Measurements from ENCODE around the gene HDAC2.
"Not testable (repeated sequence)": the region's sequence is repeated elsewhere in the genome, so short reads cannot be mapped to it uniquely, and the experiment has no call there.

HDAC2 gene

DNA sequence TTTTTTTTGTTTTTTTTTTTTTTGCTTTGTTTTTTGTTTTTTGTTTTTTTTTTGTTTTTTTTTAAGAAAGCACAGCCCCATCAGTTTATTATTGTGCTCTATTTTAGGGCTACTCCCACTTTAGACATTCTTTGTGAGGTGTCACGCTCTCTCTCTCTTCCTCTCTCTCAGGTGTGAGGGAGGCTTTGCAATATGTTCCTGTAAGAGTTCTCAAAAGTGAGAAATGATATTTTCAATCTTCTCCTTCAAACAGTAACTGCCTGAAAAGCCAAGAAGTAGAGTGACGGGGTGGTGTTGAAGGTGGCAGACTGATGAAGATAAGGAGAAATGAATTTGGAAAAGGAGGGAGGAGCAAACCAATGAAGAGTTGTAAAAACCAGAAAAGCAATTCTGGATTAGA lies 28.3 kb upstream of the HDAC2 start:
- H3K4me1 ChIP-seq (ENCODE audit: insufficient read depth, low read length), result peaks cover 10% of the 10 kb centered on the region; the same call in 1 of the 2 replicates
- no peaks in the 10 kb centered on the region for H3K9me3 ChIP-seq (ENCODE audit: insufficient read depth, low read depth, low read length)
- H3K4me3 ChIP-seq (ENCODE audit: low read length), result no peak overlapping the region
- no peaks in the 10 kb centered on the region for H3K36me3 ChIP-seq (ENCODE audit: insufficient read depth, low read length)
- H3K9ac ChIP-seq (ENCODE audit: low read depth, low read length), result no peak overlapping the region
- H3K27me3 ChIP-seq (ENCODE audit: insufficient read depth, low read length), result no peaks in the 10 kb centered on the region
- 94% methylated on average over 1 of the region's 2 CpGs for WGBS
- no peak overlapping the region for H3K27ac ChIP-seq (ENCODE audit: low read depth, low read length)

DNA sequence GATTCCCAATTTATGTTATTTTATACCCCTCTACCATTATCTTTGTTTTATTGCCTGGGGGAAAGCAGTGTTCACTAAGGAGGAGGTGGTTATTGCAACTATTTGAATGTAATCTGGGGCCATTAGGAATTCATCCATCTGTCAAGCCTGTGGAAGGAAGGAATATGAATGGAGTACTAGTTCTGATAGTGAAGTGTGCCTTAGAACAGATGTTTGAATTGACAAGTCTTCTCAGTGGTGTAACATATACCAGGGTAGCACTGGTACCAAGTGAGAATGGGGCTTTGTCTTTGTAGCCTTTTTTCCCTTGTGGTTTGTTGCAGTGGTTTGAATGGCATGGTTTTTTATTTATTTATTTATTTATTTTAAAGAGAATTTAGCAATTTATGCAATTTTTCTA lies 27.9 kb upstream of the HDAC2 start:
- no peak overlapping the region for H3K27ac ChIP-seq (ENCODE audit: low read depth, low read length)
- H3K9ac ChIP-seq (ENCODE audit: low read depth, low read length), result no peak overlapping the region
- H3K9me3 ChIP-seq (ENCODE audit: insufficient read depth, low read depth, low read length), result no peaks in the 10 kb centered on the region
- H3K4me3 ChIP-seq (ENCODE audit: low read length), result no peak overlapping the region
- peaks cover 10% of the 10 kb centered on the region; the same call in 1 of the 2 replicates for H3K4me1 ChIP-seq (ENCODE audit: insufficient read depth, low read length)
- H3K36me3 ChIP-seq (ENCODE audit: insufficient read depth, low read length), result no peaks in the 10 kb centered on the region
- H3K27me3 ChIP-seq (ENCODE audit: insufficient read depth, low read length), result no peaks in the 10 kb centered on the region

DNA sequence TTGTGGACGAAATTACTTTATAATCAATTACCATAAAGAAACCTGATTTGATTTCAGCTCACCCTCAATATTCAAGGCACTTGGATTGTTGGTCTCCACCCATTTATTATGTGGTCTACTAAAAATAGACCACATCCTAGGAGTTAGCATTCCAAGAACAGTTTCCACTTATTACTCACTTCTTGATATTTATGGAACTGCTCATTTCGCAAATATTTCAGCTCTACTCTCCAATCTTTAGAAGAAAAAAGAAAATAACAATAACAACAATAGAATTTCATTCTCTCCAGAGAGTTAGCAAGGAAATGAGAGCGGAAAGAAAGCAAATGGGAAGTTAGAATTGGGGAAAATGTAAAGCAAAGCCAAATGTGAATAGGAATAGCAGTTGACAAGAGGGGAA lies 26.2 kb upstream of the HDAC2 start:
- no peaks in the 10 kb centered on the region for H3K9me3 ChIP-seq (ENCODE audit: insufficient read depth, low read depth, low read length)
- H3K4me3 ChIP-seq (ENCODE audit: low read length), result no peak overlapping the region
- no peak overlapping the region for H3K27ac ChIP-seq (ENCODE audit: low read depth, low read length)
- H3K27me3 ChIP-seq (ENCODE audit: insufficient read depth, low read length), result no peaks in the 10 kb centered on the region
- WGBS, result 96% methylated on average over 3 of the region's 3 CpGs
- peaks cover 10% of the 10 kb centered on the region; the same call in 1 of the 2 replicates for H3K4me1 ChIP-seq (ENCODE audit: insufficient read depth, low read length)
- no peak overlapping the region for H3K9ac ChIP-seq (ENCODE audit: low read depth, low read length)
- H3K36me3 ChIP-seq (ENCODE audit: insufficient read depth, low read length), result no peaks in the 10 kb centered on the region

DNA sequence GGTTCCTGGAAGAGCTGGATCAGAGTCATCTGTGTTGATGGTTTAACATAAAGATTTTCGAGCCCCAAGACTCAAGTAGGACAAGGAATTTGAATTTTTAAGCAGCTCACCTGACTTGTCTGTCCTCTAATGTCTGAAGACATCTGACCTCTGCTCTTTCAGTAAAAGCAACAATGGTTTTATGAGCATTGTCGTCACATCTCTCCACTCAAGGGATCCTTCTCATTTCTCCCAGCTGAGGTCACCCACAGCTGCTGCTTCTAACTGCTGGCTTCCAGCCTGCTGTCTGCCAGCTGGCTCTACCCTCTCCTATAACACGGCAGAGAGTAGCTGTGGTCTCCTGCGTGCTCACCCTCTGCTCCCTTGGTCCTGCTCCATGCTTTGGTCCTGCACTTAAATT lies 24.7 kb upstream of the HDAC2 start:
- 28% methylated on average over 4 of the region's 4 CpGs for WGBS

DNA sequence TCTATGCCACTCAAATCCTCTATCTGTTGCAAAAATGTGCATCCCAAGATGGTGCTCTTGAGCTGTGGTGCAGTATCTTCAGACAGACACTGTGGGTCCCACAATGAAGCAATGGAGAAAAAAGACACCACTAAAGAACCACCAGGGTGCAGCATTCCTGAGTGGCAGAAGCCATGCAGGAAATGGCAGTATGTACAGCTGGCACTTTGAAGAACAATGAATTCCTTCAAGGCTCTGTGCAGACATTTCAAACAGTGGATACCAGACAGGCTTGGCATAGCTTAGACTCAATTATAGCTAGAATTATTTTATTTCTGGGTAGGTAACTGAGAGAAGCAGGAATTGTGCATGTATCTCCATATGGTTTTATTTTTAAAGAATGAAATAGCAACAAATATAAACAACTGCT lies 24.0 kb upstream of the HDAC2 start:
- no peaks in the 10 kb centered on the region for H3K27me3 ChIP-seq (ENCODE audit: insufficient read depth, low read length)
- no peak overlapping the region for H3K4me3 ChIP-seq (ENCODE audit: low read length)
- H3K9me3 ChIP-seq (ENCODE audit: insufficient read depth, low read depth, low read length), result no peaks in the 10 kb centered on the region
- H3K4me1 ChIP-seq (ENCODE audit: insufficient read depth, low read length), result peaks cover 10% of the 10 kb centered on the region; the same call in 1 of the 2 replicates
- H3K9ac ChIP-seq (ENCODE audit: low read depth, low read length), result no peak overlapping the region
- H3K27ac ChIP-seq (ENCODE audit: low read depth, low read length), result no peak overlapping the region
- no peaks in the 10 kb centered on the region for H3K36me3 ChIP-seq (ENCODE audit: insufficient read depth, low read length)

More for the DNA sequence above, 24.7 kb upstream of the HDAC2 start:
- Histone ChIP-seq H3K9me3 (ENCODE audit: insufficient read depth, low read depth, low read length) (no peaks in the 10 kb centered on the region), H3K4me3 (ENCODE audit: low read length) (no peak overlapping the region), H3K4me1 (ENCODE audit: insufficient read depth, low read length) (peaks cover 10% of the 10 kb centered on the region; the same call in 1 of the 2 replicates), H3K36me3 (ENCODE audit: insufficient read depth, low read length) (no peaks in the 10 kb centered on the region), H3K9ac (ENCODE audit: low read depth, low read length) (no peak overlapping the region), H3K27me3 (ENCODE audit: insufficient read depth, low read length) (no peaks in the 10 kb centered on the region), H3K27ac (ENCODE audit: low read depth, low read length) (no peak overlapping the region; the same call in 1 of the 2 replicates)

DNA sequence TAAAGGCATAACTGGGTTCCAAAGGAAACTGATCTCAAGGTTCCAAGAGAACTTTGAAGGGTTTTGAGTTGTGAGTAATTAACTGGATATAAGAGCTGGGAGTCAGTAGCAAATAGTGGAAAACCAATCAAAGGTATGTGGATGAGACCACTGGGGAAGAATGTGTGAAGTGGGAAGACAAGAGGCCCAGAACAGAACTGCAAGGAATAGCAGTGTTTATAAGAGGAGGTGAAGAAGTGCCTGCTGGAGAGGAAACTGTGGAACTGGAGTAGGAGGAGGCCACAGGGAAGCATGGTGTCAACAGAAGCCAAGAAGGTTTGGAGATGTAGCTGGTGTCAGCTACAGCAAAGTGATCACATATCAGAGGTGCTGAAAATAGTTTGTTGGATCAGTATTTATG lies 18.7 kb upstream of the HDAC2 start:
- Histone ChIP-seq H3K27me3 (ENCODE audit: insufficient read depth, low read length) (no peaks in the 10 kb centered on the region), H3K27ac (ENCODE audit: low read depth, low read length) (no peak overlapping the region), H3K9me3 (ENCODE audit: insufficient read depth, low read depth, low read length) (no peaks in the 10 kb centered on the region), H3K4me1 (ENCODE audit: insufficient read depth, low read length) (no peaks in the 10 kb centered on the region), H3K4me3 (ENCODE audit: low read length) (no peak overlapping the region), H3K36me3 (ENCODE audit: insufficient read depth, low read length) (no peaks in the 10 kb centered on the region), H3K9ac (ENCODE audit: low read depth, low read length) (no peak overlapping the region)

DNA sequence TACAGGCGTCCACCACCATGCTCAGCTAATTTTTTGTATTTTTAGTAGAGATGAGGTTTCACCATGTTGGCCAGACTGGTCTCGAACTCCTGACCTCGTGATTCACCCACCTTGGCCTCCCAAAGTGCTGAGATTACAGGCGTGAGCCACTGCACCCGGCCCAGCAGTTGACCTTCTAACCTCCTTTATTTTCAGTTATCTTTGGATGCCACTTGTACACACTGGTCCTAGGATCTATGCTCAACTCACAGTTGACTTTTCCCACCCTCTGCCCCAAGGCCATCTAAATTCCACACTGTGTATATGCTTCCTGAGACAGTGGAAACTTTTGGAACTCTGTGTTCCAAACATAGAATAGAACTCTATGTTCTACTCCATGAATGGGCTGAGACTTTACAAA lies 11.7 kb upstream of the HDAC2 start:
- not testable (repeated sequence) for H3K27me3 ChIP-seq (ENCODE audit: insufficient read depth, low read length); H3K9me3 ChIP-seq (ENCODE audit: insufficient read depth, low read depth, low read length); H3K9ac ChIP-seq (ENCODE audit: low read depth, low read length); H3K4me1 ChIP-seq (ENCODE audit: insufficient read depth, low read length); H3K4me3 ChIP-seq (ENCODE audit: low read length); H3K36me3 ChIP-seq (ENCODE audit: insufficient read depth, low read length); H3K27ac ChIP-seq (ENCODE audit: low read depth, low read length)
- 92% methylated on average over 5 of the region's 5 CpGs for WGBS

DNA sequence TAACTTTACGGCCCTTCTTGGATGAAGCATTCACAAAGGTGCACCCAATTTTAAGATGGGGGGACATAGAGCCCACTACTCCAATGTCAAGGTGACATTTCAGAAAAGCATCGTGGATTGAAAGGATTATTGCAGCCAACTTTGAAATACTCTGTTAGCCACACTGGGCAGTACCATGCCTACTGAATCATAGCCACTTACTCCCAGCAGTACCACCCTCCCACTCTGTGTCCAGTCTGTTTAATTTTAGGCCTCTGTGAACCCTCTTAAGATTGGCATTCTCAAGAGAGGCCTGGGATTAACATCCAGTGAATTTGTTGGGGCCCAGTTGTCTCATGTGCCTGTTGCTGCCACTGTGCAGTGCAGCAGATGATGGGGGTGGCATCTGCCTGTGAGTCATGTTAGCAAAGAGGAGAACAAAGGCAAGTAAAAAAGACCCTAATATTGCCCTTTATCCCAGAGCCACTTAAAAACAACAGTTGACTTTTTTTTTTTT lies 11.2 kb upstream of the HDAC2 start:
- no peaks in the 10 kb centered on the region for H3K36me3 ChIP-seq (ENCODE audit: insufficient read depth, low read length)
- H3K9me3 ChIP-seq (ENCODE audit: insufficient read depth, low read depth, low read length), result no peaks in the 10 kb centered on the region
- WGBS, result 97% methylated on average over 2 of the region's 2 CpGs
- H3K4me3 ChIP-seq (ENCODE audit: low read length), result no peak overlapping the region
- H3K27ac ChIP-seq (ENCODE audit: low read depth, low read length), result no peak overlapping the region
- H3K27me3 ChIP-seq (ENCODE audit: insufficient read depth, low read length), result no peaks in the 10 kb centered on the region
- H3K9ac ChIP-seq (ENCODE audit: low read depth, low read length), result no peak overlapping the region
- no peaks in the 10 kb centered on the region for H3K4me1 ChIP-seq (ENCODE audit: insufficient read depth, low read length)

DNA sequence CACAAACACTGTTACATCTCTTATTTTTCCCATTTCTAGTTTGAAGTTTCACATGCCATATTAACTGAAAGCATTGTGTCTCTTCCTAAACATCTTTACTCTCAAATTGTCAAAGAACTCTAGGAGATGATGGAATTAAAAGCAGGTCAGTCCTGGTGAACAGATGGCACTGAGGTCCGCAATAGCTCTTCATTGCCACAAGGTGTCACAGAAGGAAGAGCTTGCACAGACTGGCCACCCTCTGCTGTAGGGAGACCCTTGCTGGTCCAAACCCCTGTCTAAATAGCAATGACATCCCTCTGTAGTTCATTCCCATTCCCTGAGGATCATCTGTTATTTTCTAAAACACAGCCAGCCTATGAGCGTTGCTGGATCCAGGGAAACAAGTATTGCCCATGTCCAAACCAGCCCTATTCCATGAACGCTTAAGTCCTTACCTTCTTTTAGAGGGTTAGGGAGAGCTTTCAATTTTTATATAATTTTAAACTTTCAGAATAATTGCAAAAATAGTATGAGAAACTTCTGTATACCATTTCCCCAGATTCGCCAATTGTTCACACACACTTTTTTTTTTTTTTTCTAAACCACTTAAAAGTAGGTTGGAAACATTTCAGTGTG lies 10.1 kb upstream of the HDAC2 start:
- H3K36me3 ChIP-seq (ENCODE audit: insufficient read depth, low read length), result no peaks in the 10 kb centered on the region
- no peak overlapping the region for H3K27ac ChIP-seq (ENCODE audit: low read depth, low read length)
- H3K9me3 ChIP-seq (ENCODE audit: insufficient read depth, low read depth, low read length), result no peaks in the 10 kb centered on the region
- H3K9ac ChIP-seq (ENCODE audit: low read depth, low read length), result no peak overlapping the region
- H3K27me3 ChIP-seq (ENCODE audit: insufficient read depth, low read length), result no peaks in the 10 kb centered on the region
- H3K4me1 ChIP-seq (ENCODE audit: insufficient read depth, low read length), result no peaks in the 10 kb centered on the region
- H3K4me3 ChIP-seq (ENCODE audit: low read length), result no peak overlapping the region
- 82% methylated on average over 2 of the region's 4 CpGs for WGBS

DNA sequence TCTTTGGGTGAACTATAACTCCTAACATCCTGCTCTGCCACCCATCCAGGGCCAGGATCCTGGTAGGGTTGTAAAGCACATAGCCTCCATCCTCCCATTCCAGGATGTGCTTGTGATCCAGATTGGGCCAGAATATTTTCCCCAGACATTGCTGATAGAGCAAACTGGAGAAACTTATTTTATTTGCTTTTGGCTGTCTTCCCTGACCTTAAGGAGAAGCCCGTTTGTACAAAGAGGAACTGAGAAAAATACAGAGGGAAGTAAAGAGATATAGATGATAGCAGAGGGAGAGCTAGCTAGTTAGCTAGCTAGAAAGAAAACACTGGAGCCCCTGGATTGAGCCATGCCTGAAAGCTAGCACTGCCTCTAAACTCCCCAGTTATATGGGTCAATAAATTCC lies 9.0 kb upstream of the HDAC2 start:
- no peaks in the 10 kb centered on the region for H3K36me3 ChIP-seq (ENCODE audit: insufficient read depth, low read length)
- no peaks in the 10 kb centered on the region for H3K9me3 ChIP-seq (ENCODE audit: insufficient read depth, low read depth, low read length)
- H3K27me3 ChIP-seq (ENCODE audit: insufficient read depth, low read length), result no peaks in the 10 kb centered on the region
- H3K9ac ChIP-seq (ENCODE audit: low read depth, low read length), result no peak overlapping the region
- H3K27ac ChIP-seq (ENCODE audit: low read depth, low read length), result no peak overlapping the region
- no peaks in the 10 kb centered on the region for H3K4me1 ChIP-seq (ENCODE audit: insufficient read depth, low read length)
- 85% methylated on average over 1 of the region's 1 CpG for WGBS
- H3K4me3 ChIP-seq (ENCODE audit: low read length), result no peak overlapping the region

DNA sequence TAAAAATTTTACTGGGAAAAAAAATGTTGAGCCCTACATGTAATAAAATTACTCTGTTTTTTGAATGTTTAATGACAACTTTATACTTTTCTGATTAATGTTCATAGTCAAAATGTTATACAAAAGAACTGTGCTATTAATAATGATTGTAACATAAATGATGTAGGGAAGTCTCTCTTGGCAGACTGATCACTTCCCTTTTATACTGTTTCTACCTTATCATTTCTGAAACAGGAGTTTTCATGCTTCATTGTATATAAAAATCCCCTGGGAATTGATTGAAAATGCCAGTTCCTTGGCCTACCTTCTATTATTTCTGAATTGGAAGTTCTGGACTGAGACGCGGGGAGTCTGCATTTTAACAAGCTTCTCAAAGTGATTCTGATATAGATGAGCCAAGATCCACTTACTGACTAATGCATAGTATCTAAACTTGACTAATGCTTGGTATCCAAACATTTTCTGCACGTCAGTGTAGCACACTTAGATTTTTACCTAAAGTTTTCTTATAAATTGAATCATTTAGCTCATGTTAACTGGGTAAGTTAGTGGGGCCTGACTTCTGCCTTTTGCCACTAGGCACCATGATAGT lies 7.2 kb upstream of the HDAC2 start:
- Histone ChIP-seq H3K9me3 (ENCODE audit: insufficient read depth, low read depth, low read length) (no peaks in the 10 kb centered on the region), H3K27me3 (ENCODE audit: insufficient read depth, low read length) (no peaks in the 10 kb centered on the region), H3K9ac (ENCODE audit: low read depth, low read length) (no peak overlapping the region), H3K27ac (ENCODE audit: low read depth, low read length) (no peak overlapping the region), H3K4me1 (ENCODE audit: insufficient read depth, low read length) (no peaks in the 10 kb centered on the region), H3K4me3 (ENCODE audit: low read length) (no peak overlapping the region), H3K36me3 (ENCODE audit: insufficient read depth, low read length) (no peaks in the 10 kb centered on the region)
- 96% methylated on average over 3 of the region's 3 CpGs for WGBS

DNA sequence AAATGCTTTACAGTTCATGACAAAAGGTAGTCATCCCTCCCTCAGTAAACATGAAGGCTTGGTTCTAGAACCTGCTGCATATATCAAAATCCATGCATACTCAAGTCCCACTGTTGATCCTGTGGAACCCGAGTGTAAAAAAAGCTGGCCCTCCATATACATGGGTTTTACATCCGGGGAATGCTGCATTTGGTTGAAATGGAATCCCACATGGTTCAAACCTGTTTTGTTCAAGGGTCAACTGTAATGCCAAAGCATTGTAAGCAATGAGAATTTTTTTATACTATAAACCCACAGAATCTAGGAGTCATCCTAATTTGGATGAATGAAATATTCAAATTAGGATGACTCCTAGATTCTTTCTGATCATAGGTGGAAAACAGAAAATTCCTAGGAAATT lies 5.9 kb upstream of the HDAC2 start:
- H3K27ac ChIP-seq (ENCODE audit: low read depth, low read length), result no peak overlapping the region
- H3K4me3 ChIP-seq (ENCODE audit: low read length), result no peak overlapping the region
- H3K9ac ChIP-seq (ENCODE audit: low read depth, low read length), result no peak overlapping the region
- no peaks in the 10 kb centered on the region for H3K36me3 ChIP-seq (ENCODE audit: insufficient read depth, low read length)
- no peaks in the 10 kb centered on the region for H3K4me1 ChIP-seq (ENCODE audit: insufficient read depth, low read length)
- H3K27me3 ChIP-seq (ENCODE audit: insufficient read depth, low read length), result peaks cover 2% of the 10 kb centered on the region; the same call in 1 of the 2 replicates
- H3K9me3 ChIP-seq (ENCODE audit: insufficient read depth, low read depth, low read length), result no peaks in the 10 kb centered on the region
- 91% methylated on average over 2 of the region's 2 CpGs for WGBS

All from HUES64 (cell line).